PFSK-1 (cell line): Measurements from ENCODE around the gene BICRA.

Source experiments
- FOXP2 ChIP-seq: optimal IDR thresholded peaks from 2 replicates; pipeline ENCODE3; 2011; ENCODE audit warnings: borderline replicate concordance, control low read depth, inconsistent platforms; ENCODE audit not compliant: insufficient read depth; ENCODE audit errors: extremely low read length, extremely low read depth
- POLR2AphosphoS5 ChIP-seq: IDR thresholded peaks from 2 replicates; pipeline ENCODE4 v1.6.1; 2012; ENCODE audit warnings: low read depth, mild to moderate bottlenecking, control low read depth, low read length, moderate library complexity
- REST ChIP-seq, 2 experiments: IDR thresholded peaks; 2 replicates each; pipeline versions ENCODE4 v1.6.1 to v1.8.0; 2011 to 2012; ENCODE audit warnings: low read depth in 2 of 2, low read length in 2 of 2, control low read depth in 1 of 2, inconsistent platforms in 1 of 2, mild to moderate bottlenecking in 1 of 2, moderate library complexity in 1 of 2; ENCODE audit not compliant: insufficient read depth in 1 of 2
- SIN3A ChIP-seq: IDR thresholded peaks from 2 replicates; pipeline ENCODE4 v1.6.1; 2012; ENCODE audit warnings: mild to moderate bottlenecking, low read length, moderate library complexity, borderline replicate concordance; ENCODE audit not compliant: insufficient read depth
- TAF1 ChIP-seq: IDR thresholded peaks from 2 replicates; pipeline ENCODE4 v1.6.1; 2012; ENCODE audit warnings: low read length, control low read depth, borderline replicate concordance; ENCODE audit not compliant: insufficient read depth

Gene BICRA

GRCh38 chr19:47674548-47674947 lies 65.6 kb downstream of the BICRA start:
- TF ChIP-seq FOXP2 (no peak), POLR2AphosphoS5 (no peak), TAF1 (no peak), SIN3A (no peak), REST (IDR thresholded peaks at IDR 0.05; ENCODE audit: insufficient read depth in 1 of 2, low read depth in 2 of 2, low read length in 2 of 2) (no peak)

GRCh38 chr19:47675271-47675670 lies 66.3 kb downstream of the BICRA start:
- TF ChIP-seq POLR2AphosphoS5 (no peak), SIN3A (no peak), REST (IDR thresholded peaks at IDR 0.05; ENCODE audit: insufficient read depth in 1 of 2, low read depth in 2 of 2, low read length in 2 of 2) (no peak), TAF1 (no peak), FOXP2 (no peak)

GRCh38 chr19:47675859-47676258 lies 66.9 kb downstream of the BICRA start:
- TF ChIP-seq TAF1 (no peak), REST (IDR thresholded peaks at IDR 0.05; ENCODE audit: insufficient read depth in 1 of 2, low read depth in 2 of 2, low read length in 2 of 2) (no peak), POLR2AphosphoS5 (no peak), SIN3A (no peak), FOXP2 (no peak)

- TF ChIP-seq POLR2AphosphoS5 (no peak), SIN3A (no peak), REST (IDR thresholded peaks at IDR 0.05; ENCODE audit: insufficient read depth in 1 of 2, low read depth in 2 of 2, low read length in 2 of 2) (no peak), FOXP2 (no peak), TAF1 (no peak)
These were observed 67.9 kb downstream of the BICRA start for GRCh38 chr19:47676811-47677210.

- TF ChIP-seq POLR2AphosphoS5 (no peak), TAF1 (no peak), REST (IDR thresholded peaks at IDR 0.05; ENCODE audit: insufficient read depth in 1 of 2, low read depth in 2 of 2, low read length in 2 of 2) (no peak), SIN3A (no peak), FOXP2 (no peak)
These were observed 70.4 kb downstream of the BICRA start for GRCh38 chr19:47679251-47679900.
